ENCODE data around the gene TSPAN7. TPM values are rescaled to one million over a fixed set of nuclear protein-coding genes. Genes with fewer than 3 reads are reported as not detected.

TSPAN7 gene
- total RNA-seq, 1 experiment from 2014 or later: 3.5 TPM

DNA sequence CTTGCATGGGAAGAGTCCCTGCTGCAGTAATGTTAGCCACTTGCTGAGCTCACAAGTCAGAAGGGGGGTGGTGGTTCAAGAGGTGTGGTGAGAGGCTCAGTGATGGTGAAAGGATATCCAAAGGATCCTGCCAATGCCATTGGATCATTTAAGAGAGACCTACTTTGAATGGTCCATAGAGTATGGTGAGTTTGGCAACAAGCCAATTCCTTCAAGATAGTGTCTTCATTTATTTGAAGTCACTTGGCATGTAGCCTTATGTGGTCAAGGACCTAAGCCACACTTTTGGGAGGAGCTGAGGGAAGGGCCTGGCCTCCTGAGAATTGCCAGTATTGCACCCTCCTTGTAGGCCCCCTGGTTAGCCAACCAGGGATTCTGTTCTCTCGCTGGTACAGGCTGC is 87.9 kb downstream of the TSPAN7 start:
- no peak overlapping the region for H3K4ac ChIP-seq (ENCODE audit: low read depth, low read length)
- no peak overlapping the region for H4K5ac ChIP-seq (ENCODE audit: insufficient read length, low read depth, low read length)
- no peak overlapping the region for H3T11ph ChIP-seq (ENCODE audit: low read length)
- DNase-seq: no peak
- H4K91ac ChIP-seq (ENCODE audit: insufficient read length, low read depth, low read length): no peak overlapping the region
- no peaks in the 10 kb centered on the region for H3K27me3 ChIP-seq (ENCODE audit: insufficient read depth, low read length)
- Mint-ChIP-seq H3K27me3 (ENCODE audit: low read depth) (no peaks in the 10 kb centered on the region; the same call in 1 of the 2 replicates), H3K27ac (no peak overlapping the region), H3K36me3 (ENCODE audit: insufficient read depth in 1 of 3, low read depth in 3 of 3) (no peaks in the 10 kb centered on the region), H3K4me1 (no peaks in the 10 kb centered on the region), H3K4me3 (no peak overlapping the region), H3K9me3 (peaks cover 48 to 55% of the 10 kb centered on the region in 2 experiments)
- H2AFZ ChIP-seq (ENCODE audit: low read length): no peak overlapping the region
- no peak overlapping the region for H3K27ac ChIP-seq (ENCODE audit: insufficient read length, low read depth, low read length)
- H3K23me2 ChIP-seq (ENCODE audit: insufficient read length, low read depth, low read length, poor library complexity, severe bottlenecking): no peaks in the 10 kb centered on the region
- H2BK120ac ChIP-seq (ENCODE audit: low read depth, low read length, poor library complexity, severe bottlenecking): no peak overlapping the region
- H3K4me1 ChIP-seq (ENCODE audit: insufficient read depth, low read length): no peaks in the 10 kb centered on the region
- no peak overlapping the region for H3K56ac ChIP-seq (ENCODE audit: insufficient read length, low read depth, low read length)
- no peaks in the 10 kb centered on the region for H3K79me1 ChIP-seq (ENCODE audit: insufficient read depth, low read depth, low read length, poor library complexity, severe bottlenecking)
- H2BK5ac ChIP-seq (ENCODE audit: insufficient read length, low read length): no peak overlapping the region
- H3K9ac ChIP-seq (ENCODE audit: extremely low read depth, insufficient read length, low read length): no peak overlapping the region
- H4K8ac ChIP-seq (replicated peaks; ENCODE audit: insufficient read length, low read depth, low read length): no peak overlapping the region
- WGBS (ENCODE audit: extremely low coverage, insufficient read length, low lambda C conversion rate): no CpG with 5 or more reads among the region's 1 CpG
- no peak overlapping the region for H3K23ac ChIP-seq (ENCODE audit: insufficient read length, low read depth, low read length)
- no peak overlapping the region for H3K14ac ChIP-seq (ENCODE audit: insufficient read depth, low read length)
- H2BK20ac ChIP-seq (ENCODE audit: low read depth, low read length, poor library complexity, severe bottlenecking): no peak overlapping the region
- H3K9me3 ChIP-seq (ENCODE audit: control insufficient read depth, low read depth, low read length): no peaks in the 10 kb centered on the region
- no peak overlapping the region for H2BK15ac ChIP-seq (ENCODE audit: low read depth, low read length)
- TF ChIP-seq, protein P1, sequence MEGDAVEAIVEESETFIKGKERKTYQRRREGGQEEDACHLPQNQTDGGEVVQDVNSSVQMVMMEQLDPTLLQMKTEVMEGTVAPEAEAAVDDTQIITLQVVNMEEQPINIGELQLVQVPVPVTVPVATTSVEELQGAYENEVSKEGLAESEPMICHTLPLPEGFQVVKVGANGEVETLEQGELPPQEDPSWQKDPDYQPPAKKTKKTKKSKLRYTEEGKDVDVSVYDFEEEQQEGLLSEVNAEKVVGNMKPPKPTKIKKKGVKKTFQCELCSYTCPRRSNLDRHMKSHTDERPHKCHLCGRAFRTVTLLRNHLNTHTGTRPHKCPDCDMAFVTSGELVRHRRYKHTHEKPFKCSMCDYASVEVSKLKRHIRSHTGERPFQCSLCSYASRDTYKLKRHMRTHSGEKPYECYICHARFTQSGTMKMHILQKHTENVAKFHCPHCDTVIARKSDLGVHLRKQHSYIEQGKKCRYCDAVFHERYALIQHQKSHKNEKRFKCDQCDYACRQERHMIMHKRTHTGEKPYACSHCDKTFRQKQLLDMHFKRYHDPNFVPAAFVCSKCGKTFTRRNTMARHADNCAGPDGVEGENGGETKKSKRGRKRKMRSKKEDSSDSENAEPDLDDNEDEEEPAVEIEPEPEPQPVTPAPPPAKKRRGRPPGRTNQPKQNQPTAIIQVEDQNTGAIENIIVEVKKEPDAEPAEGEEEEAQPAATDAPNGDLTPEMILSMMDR (conservative IDR thresholded peaks at IDR 0.05): no peak
- no peak overlapping the region for H2AK5ac ChIP-seq (ENCODE audit: insufficient read length, low read length)
- no peak overlapping the region for H3K4me2 ChIP-seq (ENCODE audit: insufficient read depth, insufficient read length, low read length)
- no peaks in the 10 kb centered on the region for H3K79me2 ChIP-seq (ENCODE audit: insufficient read depth, low read length)
- no peaks in the 10 kb centered on the region for H4K20me1 ChIP-seq (ENCODE audit: control insufficient read depth, insufficient read depth, insufficient read length)
- H2BK12ac ChIP-seq (ENCODE audit: insufficient read length, low read depth, low read length): no peak overlapping the region
- no peak overlapping the region for H3K18ac ChIP-seq (ENCODE audit: insufficient read length, low read depth, low read length)

Data from H9 (cell line).